RWPE1 (cell line): Measurements from ENCODE around the gene IL36B.

Experiments
- CTCF ChIA-PET: fragments of 350-600 bp; sonication (Branson Sonifier 250); formaldehyde crosslinking; extraction: SDS; loops from one replicate; lab custom pipeline; 2021; lab: Yijun Ruan, JAX
- POLR2A ChIA-PET: fragments of 400-600 bp; formaldehyde crosslinking; extraction: SDS; loops from one replicate; lab custom pipeline; 2020; ENCODE audit warnings: antibody characterized with exemption; ENCODE audit not compliant: low non-redundant PET; lab: Yijun Ruan, JAX
- DNase-seq: peaks from one replicate; pipeline ENCODE4 v3.0.0; 2012; ENCODE audit warnings: low spot score
- H3K27ac ChIP-seq: fragments of 450-650 bp; 2 replicates; pipeline ENCODE4 v1.5.1; 2017
- CTCF ChIP-seq: fragments of 450-650 bp; conservative IDR thresholded peaks from 2 replicates; pipeline ENCODE4 v1.5.1; 2017; ENCODE audit warnings: low read depth, mild to moderate bottlenecking

The IL36B gene

GRCh38 chr2:113084249-113085000, 31.8 kb upstream of the IL36B start:
- POLR2A ChIA-PET: no interaction called here
- DNase-seq: no peak
- peak; percentile 29 for TF ChIP-seq CTCF
- CTCF ChIA-PET: interaction anchor here (0.6 to 1.8 kb wide), 9 partner anchors 14 to 156 kb away, joined by 3 to 10 read pairs (median 4); no protein-coding TSS in a partner anchor
- H3K27ac ChIP-seq: no peak overlapping the region

DNA sequence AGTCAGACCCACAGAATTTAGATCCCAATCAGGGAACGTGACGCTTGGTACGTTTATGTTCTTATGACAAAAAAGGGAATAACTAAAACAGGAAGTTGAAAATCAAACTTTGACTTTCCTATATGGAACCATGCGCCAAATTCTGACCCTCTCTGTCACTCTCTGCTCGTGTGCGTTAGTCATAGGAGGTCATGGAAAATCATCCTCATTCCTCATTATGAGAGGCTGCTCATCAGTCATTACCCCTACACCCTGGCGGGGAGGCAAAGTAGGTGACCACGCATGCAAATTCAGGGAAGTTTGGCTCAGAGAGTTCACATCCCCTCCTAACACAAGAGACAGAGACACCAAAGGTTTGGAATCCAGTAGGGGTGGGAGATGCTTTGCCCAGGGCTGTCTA, 30.6 kb upstream of the IL36B start:
- ChIA-PET POLR2A (no interaction called here), CTCF (interaction anchor here (0.5 kb wide), 1 partner anchor 293 kb away, joined by 3 read pairs; no protein-coding TSS in a partner anchor)
- TF ChIP-seq CTCF: no peak
- no peak for DNase-seq
- H3K27ac ChIP-seq: no peak overlapping the region

- ChIA-PET CTCF (interaction anchor here (0.6 to 0.8 kb wide), 2 partner anchors 45 to 123 kb away, joined by 3 read pairs; no protein-coding TSS in a partner anchor), POLR2A (no interaction called here)
- no peak for DNase-seq
- no peak for TF ChIP-seq CTCF
- H3K27ac ChIP-seq: no peak overlapping the region
Measured at GRCh38 chr2:113081488-113082210, 29.0 kb upstream of the IL36B start.

DNA sequence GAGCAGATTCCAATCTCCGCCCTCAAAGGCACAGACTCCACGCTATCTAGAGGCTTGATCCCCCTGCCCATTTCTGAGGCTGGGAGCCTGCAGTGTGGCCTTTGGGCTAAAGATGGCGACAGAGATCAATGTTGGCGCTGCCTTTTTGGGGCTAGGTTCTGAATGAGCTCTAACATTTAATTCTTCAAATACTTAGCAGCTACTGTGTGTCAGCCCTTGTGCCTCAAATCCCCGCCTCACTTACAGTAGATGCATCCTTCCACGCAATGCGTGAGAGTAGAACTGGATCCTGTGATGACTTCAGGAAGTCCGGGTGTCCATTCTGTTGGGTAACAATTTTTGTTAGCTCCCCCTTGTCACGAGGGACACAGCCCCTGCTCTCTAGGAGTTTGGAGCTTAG, 27.5 kb upstream of the IL36B start:
- ChIA-PET POLR2A (no interaction called here), CTCF (interaction anchor here (0.5 to 2.5 kb wide), 13 partner anchors 9 to 176 kb away, joined by 3 to 20 read pairs (median 3); partner anchors contain the start of gene IL36RN)
- peak overlapping the region; percentile 81; the same call in 1 of the 2 replicates for H3K27ac ChIP-seq
- TF ChIP-seq CTCF: peak; percentile 81
- no peak for DNase-seq

- ChIA-PET CTCF (interaction anchor here (0.6 to 2.5 kb wide), 4 partner anchors 14 to 1438 kb away, joined by 3 to 20 read pairs (median 6); partner anchors contain the start of gene IL36RN), POLR2A (no interaction called here)
- no peak for TF ChIP-seq CTCF
- peak overlapping the region; percentile 81 for H3K27ac ChIP-seq
- DNase-seq: peak; percentile 48
Measured at GRCh38 chr2:113079131-113079530, 26.5 kb upstream of the IL36B start.

DNA sequence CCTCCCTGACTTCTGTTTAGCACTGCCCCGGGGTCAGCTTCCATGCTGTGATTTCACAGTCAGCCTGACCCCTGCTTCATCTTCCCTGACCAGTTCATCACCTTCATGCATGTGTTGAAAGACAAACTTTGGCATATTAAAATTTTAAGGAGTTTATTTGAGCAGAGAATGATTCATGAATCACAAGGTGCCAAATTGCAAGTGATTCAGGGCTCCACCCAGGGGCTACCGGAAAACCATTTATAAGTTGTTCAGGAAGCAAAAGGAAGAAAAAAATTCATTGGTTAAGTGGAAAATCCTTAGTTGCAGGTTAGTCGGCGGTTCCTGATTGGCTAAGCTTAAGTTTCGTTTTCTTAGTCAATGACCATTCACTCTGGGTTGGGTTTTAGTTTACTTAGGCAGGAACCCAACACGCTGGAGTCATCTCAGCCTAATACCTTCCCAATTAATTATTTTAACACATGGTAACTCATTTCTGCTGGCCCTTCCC, 25.7 kb upstream of the IL36B start:
- POLR2A ChIA-PET: no interaction called here
- DNase-seq: peak; percentile 91
- peak overlapping the region; percentile 98 for H3K27ac ChIP-seq
- CTCF ChIA-PET: interaction anchor here (0.6 to 2.5 kb wide), 5 partner anchors 15 to 1439 kb away, joined by 3 to 6 read pairs (median 3); no protein-coding TSS in a partner anchor
- TF ChIP-seq CTCF: no peak
